ENCODE measurements around the gene IDE.
A peak's percentile ranks its signal among the peaks of the same experiment; 100 is the strongest.
"Not testable (repeated sequence)": the region's sequence is repeated elsewhere in the genome, so short reads cannot be mapped to it uniquely, and the experiment has no call there.

IDE gene

DNA sequence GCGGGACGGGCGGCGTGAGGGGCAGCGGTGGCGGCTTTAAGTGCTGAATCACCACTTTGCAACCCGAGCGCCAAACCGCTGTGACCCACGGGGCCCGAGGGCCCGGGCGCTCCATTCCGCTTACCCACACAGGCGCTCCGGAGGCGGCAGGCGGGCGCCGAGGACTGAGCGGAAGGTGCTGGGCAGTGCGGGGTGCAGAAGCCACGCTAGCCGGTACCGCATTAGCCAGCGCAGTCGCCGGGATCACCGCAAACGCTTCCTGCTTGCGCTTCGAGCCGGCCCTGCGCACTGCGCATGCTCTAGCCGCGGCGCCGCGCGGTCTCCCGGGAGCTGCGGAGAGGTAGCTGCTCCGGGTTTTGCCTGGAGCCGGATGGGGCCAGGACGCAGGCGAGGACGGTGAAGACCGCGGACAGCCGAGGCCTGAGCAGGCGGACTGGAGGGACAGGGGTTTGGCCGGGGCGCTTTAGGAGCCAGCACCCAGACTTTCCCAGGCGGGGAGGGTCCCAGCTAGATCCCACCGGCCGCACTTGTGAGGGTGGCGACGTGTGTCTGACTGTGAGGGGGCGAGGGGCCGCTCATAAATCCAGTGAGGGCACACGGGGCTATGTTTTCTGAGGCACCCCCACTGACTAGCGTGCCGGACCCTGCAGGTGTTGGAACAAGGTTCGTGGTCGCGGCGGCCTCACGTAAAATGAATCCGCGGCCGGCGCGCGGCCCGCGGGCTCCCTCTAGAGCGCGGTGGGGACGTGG, at the start of gene IDE:
Gene IDE (minus strand): TSS at position 296 of the 750 bp plus-strand sequence. CDS start 74 bp downstream, at position 222.
- peak; percentile 85 for DNase-seq

DNA sequence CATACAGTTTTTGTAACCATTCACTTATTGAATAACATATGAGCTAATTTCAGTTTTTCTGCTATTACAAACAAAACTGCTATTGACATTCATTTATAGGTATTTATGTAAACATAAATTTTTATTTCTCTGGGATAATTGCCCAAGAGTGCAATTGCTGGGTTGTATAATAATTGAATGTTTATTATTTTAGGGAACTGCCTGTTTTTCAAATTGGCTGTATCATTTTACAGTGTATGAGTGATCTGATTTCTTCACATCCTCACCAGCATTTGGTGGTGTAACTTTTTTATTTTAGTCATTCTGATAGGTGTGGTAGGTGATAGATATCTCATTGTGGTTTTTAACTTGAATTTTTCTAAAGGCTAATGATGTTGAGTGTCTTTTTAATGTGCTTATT, 45.5 kb upstream of the IDE start:
- DNase-seq, result no peak

DNA sequence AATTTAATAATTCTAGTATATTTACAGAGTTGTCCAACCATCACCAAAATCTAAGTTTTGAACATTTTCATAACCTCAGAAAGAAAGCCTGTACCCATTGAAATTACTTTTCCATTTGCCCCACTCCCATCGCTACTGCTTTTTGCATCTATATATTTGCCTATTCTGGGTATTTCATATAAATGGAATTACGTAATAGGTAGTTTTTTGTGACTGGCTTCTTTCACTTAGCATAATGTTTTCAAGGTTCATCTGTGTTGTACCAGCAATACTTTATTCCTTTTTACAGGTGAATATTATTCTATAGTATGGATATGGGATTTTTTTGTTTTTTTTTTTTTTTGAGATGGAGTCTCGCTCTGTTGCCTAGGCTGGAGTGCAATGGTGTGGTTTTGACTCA, 41.6 kb upstream of the IDE start:
- DNase-seq, result no peak

DNA sequence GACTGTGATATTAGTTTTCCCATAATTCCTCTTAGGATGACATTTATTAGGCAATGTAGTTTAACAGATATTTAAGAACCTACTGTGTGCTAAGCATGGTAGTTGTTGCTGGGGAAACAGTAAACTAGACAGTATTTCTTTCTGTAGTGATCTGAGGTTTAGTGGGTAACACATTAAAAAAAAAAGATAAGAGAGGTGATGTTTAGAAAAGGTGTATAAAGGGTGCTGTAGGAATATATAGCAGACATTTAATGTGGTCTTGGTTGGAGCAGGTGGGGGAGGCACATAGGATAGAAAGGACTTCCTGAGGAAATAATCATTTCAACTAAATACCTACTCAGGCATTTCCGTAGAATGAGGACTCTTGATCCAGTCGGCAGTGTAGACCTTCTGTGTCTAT, 30.9 kb upstream of the IDE start:
- DNase-seq, result no peak

DNA sequence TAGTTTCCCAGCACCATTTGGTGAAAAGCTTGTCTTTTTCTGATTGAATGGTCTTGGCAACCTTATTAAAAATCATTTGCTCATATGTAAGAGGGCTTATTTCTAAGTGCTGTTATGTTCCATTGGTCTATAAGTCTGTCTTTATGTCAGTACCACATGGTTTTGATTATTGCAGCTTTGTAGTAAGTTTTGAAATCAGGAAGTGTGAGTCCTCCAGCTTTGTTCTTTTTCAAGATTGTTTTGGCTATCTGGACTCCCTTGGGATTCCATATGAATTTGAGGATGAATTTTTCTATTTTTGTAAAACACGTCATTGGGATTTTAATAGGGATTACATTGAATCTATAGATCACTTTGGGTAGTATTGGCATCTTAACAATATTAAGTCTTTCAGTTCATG, 24.4 kb upstream of the IDE start:
- DNase-seq, result peak; percentile 56

DNA sequence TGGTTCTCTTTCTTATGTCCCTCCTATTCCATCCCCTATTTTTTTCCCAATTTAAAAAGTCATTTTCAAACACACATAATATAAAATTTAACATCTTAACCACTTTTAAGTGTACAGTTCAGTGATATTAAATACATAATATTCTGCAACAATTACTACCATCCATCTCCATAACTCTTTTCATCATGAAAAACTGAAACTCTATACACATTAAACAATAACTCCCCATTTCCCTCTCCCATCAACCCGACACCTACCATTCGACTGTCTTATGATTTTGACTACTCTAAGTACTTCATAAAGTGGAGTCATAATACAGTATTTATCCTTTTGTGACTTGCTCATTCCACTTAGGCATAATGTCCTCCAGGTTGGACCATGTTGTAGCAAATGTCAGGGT, 21.6 kb upstream of the IDE start:
- DNase-seq, result no peak

DNA sequence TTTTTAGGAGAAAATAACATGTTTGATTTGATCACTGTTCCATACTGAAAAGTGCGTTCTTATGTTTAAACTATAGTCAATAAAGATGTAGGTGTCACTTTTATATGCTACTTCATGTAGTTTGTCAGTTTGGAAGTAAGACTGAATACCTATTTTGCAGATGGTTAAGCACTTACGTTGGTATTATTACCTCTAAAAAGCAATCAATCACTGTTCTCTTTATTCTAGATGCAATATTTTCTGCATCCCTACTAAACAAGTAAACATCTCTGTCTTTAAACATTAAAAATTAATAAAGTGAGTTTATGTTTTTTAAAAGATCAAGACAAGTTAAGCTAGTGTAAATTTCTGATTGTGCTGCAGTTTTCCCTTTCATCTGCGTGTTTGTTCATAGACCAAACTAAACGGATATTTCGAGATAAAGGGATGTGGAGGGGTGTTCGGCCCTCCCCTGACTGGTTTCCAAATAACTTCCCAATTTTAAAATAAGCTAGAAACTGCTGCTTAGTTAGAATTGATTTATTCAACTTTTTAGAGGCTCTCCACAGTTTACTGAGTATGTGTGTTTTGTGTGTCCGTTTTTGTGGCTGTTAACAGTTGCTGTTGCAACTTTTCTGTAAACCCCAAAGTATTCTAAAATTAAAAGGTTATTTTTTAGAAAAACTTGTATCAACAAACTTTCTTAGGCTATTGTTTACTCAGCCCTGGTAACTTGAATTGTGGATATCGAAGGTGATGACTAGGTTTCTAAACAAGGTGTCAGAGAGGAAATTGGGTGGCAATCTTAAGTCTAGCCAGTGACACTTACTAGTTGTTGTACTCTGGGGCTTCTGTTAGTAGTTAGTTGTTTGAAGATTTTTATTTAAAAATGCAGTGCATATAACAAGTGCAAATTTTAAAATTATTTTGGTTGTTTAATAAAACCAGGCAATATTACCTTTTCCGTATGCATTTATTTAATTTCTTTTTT, 20.0 kb upstream of the IDE start:
- no peak for DNase-seq

DNA sequence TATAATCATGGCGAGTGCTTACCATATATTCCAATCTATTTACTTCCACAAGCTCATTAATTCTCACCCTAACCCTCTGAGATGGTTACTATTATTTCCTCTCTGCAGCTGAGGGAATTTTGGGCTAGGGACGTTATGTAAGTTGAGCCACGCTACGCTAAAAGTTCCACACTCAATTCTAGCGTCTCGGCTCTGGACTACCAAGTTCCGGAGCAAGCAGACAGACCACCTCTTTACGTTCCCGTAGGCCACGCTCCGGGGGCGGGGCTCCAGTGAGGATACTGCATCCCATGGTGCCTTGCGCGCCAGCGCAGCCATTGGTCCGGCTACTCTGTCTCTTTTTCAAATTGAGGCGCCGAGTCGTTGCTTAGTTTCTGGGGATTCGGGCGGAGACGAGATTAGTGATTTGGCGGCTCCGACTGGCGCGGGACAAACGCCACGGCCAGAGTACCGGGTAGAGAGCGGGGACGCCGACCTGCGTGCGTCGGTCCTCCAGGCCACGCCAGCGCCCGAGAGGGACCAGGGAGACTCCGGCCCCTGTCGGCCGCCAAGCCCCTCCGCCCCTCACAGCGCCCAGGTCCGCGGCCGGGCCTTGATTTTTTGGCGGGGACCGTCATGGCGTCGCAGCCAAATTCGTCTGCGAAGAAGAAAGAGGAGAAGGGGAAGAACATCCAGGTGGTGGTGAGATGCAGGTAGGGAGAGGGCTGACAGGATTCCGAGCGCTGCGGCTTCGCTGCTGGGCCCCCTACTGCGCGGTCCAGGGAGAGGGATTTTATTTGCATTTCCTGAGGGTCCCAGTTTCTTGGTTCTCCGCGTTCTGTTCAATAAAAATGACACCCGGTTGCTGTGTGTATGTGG, 19.1 kb upstream of the IDE start, which contains the start of gene KIF11:
Gene KIF11 (plus strand): TSS at position 370 of the 858 bp plus-strand sequence. CDS start 246 bp downstream, at position 616.
- DNase-seq, result peak; percentile 97

DNA sequence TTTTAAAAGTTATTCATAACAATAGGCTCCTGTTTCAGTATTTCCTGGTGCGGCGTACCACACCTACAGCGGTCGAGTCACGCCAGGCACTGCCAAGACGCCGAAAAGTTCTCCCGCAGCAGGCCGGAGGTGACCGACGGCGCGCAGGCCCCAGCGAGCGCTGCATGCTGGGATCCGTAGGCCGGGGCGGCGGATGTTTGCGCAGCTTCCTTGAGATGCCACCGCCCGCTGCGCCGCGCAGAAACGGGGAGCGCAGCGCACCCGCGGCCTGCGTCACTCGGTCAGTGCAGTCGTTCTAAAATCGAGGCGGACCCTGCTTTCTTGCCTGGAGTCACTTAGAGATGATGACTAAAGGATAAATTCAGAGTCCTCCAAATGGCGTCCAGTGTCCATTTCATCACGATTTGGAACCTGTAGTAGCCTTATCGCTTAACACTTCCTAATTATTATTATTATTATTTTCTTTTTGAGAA, 17.7 kb upstream of the IDE start:
- peak; percentile 91 for DNase-seq

DNA sequence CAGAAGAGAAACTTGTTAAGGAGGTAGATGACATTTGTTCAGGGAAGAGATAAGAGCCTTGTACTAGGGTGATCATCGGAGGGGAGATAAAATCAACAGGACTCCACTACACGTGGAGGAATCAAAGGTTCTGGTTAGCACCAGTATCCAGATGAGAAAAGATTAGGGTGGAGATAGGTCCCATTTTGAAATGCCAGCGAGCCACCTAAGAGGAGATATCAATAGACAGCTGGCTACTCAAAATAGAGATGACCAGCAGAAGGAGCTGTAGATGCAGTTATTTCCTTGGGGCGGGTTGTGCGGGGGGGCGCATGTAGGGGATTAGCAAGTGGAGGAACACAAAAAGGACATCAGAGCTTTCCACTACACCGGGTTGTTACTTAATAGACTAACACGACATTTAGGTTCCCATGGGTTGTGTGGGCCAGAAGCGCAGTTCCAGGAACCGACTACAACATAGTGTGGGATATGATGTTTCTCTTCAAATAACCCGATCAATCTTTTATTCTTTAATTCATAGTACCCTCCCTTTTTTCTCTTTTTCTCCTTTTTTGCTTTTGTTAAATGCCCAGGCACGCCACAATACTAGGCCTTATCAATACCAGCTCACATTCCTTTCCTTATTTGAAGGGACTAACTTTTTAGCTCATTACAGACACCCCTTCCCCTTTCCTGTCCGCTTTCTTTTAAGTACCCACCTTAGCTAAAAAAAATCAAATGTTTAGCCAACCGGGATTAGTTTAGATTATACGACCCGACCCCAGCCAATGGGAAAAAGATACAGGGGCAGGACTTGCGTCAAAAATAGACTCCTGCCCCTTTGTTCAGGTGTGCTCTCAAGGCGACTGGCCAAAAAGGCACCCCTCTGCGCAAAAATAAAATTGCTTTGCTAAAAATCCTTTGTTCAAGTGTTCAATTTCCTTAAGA, 17.0 kb upstream of the IDE start:
- DNase-seq, result peak; percentile 52

DNA sequence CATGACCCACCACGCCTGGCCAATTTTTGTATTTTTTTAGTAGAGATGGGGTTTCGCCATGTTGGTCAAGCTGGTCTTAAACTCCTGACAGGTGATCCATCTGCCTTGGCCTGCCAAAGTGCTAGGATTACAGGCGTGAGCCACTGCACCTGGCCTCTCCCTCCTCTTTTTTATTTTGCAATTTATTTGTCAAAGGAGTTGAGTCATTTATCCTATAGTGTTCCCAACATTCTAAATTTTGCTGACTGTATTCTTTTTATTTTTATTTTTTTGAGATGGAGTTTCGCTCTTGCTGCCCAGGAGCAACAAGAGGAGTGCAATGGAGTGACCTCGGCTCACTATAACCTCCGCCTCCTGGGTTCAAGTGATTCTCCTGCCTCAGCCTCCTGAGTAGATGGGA, 8.5 kb upstream of the IDE start:
- not testable (repeated sequence) for DNase-seq

DNA sequence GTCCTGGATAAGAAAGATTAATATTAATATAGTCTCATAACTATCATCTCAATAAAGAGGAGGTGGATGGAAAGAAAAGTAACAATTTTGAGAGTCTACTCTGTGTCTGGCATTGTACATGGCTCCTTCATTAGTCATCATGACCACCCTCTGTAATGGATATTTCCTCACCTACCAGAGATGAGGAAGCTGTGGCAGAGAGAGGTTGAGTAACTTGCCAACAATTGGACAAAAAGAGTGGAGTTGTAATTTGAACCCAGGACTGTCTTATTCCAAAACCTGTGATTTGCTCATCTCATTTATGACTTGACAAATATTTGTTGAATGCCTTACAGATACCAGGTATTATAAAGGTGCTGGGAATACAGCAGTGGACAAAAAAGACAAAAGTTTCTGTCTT, 2.1 kb upstream of the IDE start:
- peak; percentile 69 for DNase-seq

DNA sequence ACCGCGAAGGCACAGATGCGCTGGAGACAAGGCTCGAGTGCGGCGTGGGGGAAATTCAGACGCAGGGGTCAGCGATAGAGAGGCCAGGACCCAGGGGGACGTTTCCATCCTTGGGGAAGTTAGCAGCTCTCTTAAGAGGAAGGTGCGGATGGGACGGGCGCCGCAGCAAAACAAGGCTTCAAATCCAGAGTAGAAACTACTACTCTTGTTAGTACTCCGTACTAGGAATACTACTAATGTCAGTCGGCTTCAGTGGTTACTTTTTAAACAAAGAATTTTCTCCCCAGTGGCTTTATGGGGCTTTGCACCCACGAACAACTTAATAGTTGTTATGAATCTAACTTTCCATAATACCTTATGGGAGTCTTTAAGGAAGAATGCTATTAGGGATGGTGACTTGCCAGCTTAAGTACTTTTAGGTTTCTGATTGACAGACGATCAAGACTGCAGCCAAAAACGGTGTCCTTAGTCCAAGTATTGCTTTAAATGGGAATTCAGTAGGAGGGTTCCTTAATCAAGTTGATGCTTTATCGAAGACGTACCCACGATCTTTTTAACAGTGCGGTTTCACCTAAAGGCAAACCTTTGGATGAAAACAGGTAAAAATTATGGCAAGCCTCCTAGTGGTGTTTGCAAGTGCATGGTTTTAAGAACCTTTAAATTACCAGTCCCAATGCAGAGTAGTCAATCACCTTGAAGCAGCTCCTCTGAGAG, 812 bp upstream of the IDE start:
- peak; percentile 57 for DNase-seq

DNA sequence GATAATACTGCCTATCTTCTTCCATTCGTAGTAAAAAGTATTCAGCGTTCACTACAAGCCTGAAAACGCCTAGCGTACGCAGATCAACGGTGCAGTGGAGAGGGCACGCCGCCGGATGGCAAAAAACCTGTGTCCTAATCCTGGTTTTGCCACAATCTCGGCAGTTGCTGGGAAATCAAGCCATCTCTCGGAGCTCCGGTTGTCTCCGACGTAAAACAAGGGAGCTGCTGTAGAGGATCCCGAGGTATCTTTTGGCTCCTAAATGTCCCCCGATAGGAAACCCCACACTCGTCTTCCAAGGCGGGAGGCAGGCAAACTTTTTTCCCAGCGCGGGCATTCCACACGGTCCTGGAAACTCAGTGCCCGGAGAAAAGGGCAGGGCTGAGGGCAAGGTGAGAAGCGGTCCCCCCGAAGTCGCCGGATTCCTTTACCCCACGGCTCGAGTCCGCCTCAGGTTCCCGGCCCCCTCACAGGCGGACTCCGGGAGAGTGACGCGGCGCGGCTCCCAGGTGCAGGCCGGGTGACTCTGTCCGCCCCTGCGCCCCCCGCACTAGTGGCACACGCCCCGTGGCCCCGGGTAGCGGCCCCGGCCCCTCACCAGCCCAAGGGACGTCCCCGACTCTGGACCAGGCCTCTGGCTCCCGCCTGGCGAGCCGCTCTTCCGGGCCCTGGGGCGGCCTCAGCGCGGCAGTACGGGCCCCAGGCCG, 649 bp downstream of the IDE start:
- peak; percentile 42 for DNase-seq

DNA sequence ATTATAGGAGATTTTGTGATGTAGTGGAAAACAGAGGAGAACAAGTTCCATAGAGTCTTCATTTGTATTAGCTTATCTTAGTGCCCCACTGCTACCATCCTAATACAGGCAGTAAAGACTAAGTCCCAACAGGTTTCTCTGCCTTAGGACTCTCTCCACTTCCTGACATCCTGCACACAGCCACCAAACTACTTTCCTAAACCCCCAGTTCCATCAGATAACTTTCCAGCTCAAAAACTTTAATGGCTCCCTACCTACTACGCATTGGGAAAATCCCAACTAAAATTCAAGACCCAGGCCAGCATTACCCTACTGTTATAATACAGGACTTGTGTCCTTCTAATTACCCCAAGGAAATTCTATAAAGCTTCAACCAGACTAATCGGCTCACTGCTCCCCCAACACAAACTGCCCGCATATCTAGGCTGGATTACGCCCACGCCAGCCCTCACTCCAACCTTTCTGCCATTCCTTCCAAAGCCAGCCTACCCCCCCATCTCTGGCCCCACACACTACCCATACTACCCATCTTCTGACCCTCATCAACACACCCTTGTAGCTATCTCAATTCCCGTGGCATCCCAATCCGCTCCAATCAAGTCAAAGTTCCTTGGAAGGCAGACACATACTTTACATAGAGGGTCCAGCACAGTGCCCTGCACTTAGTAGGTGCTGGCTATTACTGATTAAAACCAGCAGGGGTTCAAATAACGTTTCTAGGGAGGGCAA, 1.4 kb downstream of the IDE start:
- DNase-seq, result no peak

DNA sequence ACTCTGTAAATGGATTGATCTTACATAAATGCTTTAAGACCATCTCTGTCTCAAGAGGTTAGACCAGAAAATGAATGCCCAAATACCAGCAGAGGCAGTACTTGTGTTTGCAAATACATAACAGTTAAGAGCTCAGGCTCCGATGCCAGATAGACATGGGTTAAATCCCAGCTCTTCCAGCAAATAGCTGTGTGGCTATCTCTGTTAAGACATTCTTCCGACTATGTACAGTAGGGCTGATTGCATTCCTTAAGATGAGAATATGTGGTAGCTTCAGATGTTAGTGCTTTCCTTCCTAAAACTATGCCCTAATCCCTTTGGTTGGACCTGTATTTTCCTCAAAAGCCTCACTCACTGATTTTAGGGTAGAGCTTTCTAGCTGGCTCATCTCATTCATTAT, 2.2 kb downstream of the IDE start:
- peak; percentile 26 for DNase-seq

DNA sequence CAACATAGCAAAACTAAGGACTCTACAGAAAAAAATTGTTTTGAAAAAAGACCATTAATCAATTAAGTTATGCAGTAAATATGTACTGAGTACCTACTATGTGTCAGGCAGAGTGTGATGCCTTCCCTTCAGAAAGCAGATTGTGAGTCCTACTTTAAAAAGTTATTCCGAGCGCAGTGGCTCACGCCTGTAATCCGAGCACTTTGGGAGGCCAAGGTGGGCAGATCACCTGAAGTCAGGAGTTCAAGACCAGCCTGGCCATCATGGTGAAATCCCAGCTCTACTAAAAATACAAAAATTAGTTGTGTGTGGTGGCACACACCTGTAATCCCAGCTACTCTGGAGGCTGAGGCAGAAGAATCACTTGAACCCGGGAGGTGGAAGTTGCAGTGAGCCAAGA, 4.2 kb downstream of the IDE start:
- not testable (repeated sequence) for DNase-seq

DNA sequence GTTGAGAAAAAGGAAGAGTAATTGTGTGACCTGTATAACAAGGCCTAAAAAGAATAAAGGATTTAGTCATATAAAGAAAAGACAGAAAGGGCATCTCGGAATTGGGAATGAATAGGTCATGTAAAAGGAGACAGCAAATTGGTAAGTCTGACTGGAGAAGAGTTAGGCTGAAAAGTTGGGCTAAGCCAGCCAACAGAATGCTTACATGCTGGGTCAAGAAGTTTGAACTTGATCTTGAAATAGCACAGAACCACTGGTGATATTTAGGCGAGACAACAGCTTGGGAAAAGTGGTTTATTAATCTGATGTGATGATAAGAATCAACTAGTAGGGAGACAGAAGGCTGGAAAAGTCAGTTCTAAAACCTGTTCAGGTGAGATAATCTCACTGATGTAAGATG, 4.8 kb downstream of the IDE start:
- DNase-seq, result no peak

DNA sequence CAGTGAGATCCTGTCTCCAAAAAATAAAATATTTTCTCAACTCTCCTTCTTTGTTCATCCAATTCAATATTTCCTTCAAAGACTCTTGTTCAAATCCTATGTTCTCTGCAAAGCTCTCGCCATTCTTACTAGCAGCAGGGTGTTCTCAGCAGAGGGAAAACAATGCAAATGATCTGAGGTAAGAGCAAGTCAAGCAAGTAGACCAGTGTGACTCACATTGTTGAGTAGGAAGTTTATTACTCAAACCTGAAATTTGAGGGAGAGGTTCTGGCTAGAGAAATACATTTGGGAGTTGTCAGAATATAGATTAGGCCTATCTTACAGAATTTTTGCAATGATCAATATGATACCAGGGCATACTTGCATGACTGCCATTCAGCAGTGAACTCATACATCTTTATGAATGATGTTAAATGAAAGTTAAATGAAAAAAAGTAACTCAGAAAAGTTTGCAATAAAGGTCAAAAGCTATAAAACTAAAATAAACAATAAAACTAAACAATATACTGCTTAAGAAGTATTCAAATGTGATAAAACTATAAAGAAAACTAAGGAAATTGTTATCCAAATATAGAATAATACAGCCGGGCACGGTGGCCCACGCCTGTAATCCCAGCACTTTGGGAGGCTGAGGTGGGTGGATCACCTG, 5.8 kb downstream of the IDE start:
- DNase-seq, result peak; percentile 55
